K562 (cell line): ENCODE results near the gene MAPT. TPM values are rescaled to one million over a fixed set of nuclear protein-coding genes. Genes with fewer than 3 reads are reported as not detected.

Source experiments
- ATAC-seq: fragments of 200-7000 bp; cut with Tn5 transposase; 3 replicates; pipeline ENCODE4 v1.9.1; 2020; ENCODE audit warnings: moderate library complexity
- BruUV-seq: library from RNA; stranded (reverse); fragments of 400-500 nt; replicated peaks from 2 replicates; lab custom pipeline; 2021; lab: Mats Ljungman, UMichigan
- CTCF ChIA-PET: fragments of 300-600 bp; formaldehyde crosslinking; extraction: SDS; loops from one replicate; lab custom pipeline; 2021; ENCODE audit warnings: low intra/inter-chr PET ratio; lab: Yijun Ruan, JAX
- POLR2A ChIA-PET: fragments of 300-600, 350-650 bp; sonication (Branson Sonifier 250); formaldehyde crosslinking; extraction: SDS; loops from one replicate; lab custom pipeline; 2021; ENCODE audit warnings: antibody characterized with exemption, inconsistent platforms; lab: Yijun Ruan, JAX
- DNase-seq, 4 experiments: peaks; one replicate each; pipeline versions ENCODE4 v3.0.0 to v3.0.0-alpha.2; 2011 to 2018; ENCODE audit warnings: low spot score in 3 of 4, mixed read lengths in 3 of 4; ENCODE audit errors: extremely low read depth in 1 of 4
- FAIRE-seq: peaks from 2 replicates; lab custom pipeline; 2011; peaks lifted over from hg19 to GRCh38; lab: Jason Lieb, UNC
- H2AFZ ChIP-seq: 2 replicates; pipeline ENCODE4 v1.6.0; 2011; ENCODE audit warnings: low read depth, low read length, control low read depth, inconsistent platforms
- H3K27ac ChIP-seq: fragments of 200-600 bp; 3 replicates; pipeline ENCODE4 v1.8.0; 2011; ENCODE audit warnings: low read depth, mild to moderate bottlenecking, control low read depth, inconsistent platforms, low read length, moderate library complexity, mixed read lengths; ENCODE audit errors: extremely low read depth
- H3K27me3 ChIP-seq, 2 experiments: fragments of 300-600 bp in 1 of 2; 2 replicates in 1 of 2; 3 replicates in 1 of 2; pipeline versions ENCODE4 v1.6.0 to v1.8.0; 2011; ENCODE audit warnings: inconsistent platforms in 2 of 2, low read length in 2 of 2, mild to moderate bottlenecking in 1 of 2, mixed read lengths in 1 of 2, moderate library complexity in 1 of 2; ENCODE audit not compliant: control insufficient read depth in 2 of 2, insufficient read depth in 2 of 2
- H3K36me3 ChIP-seq: fragments of 300-600 bp; 3 replicates; pipeline ENCODE4 v1.8.0; 2011; ENCODE audit warnings: mild to moderate bottlenecking, low read length, inconsistent platforms; ENCODE audit not compliant: control insufficient read depth, insufficient read depth
- H3K4me1 ChIP-seq, 2 experiments: fragments of 200-600 bp in 1 of 2; replicated peaks in 1 of 2; 2 replicates in 1 of 2; 3 replicates in 1 of 2; pipeline versions ENCODE4 v1.5.1 to v1.8.0; 2011; ENCODE audit warnings: inconsistent platforms in 2 of 2, low read length in 2 of 2, mild to moderate bottlenecking in 1 of 2, mixed read lengths in 1 of 2, moderate library complexity in 1 of 2; ENCODE audit not compliant: control insufficient read depth in 2 of 2, insufficient read depth in 2 of 2
- H3K4me2 ChIP-seq: 2 replicates; pipeline ENCODE4 v1.6.1; 2011; ENCODE audit warnings: low read length, control low read depth, inconsistent platforms, mixed read lengths; ENCODE audit not compliant: insufficient read depth
- H3K4me3 ChIP-seq: fragments of 200-600 bp; sonication (generic), shearing (Covaris generic); 2 replicates; pipeline ENCODE4 v1.5.1; 2016; ENCODE audit warnings: control low read depth, inconsistent platforms
- H3K79me2 ChIP-seq: fragments of 200-600 bp; 3 replicates; pipeline ENCODE4 v1.8.0; 2011; ENCODE audit warnings: low read length, inconsistent platforms; ENCODE audit not compliant: control insufficient read depth, insufficient read depth
- H3K9ac ChIP-seq, 2 experiments: 2 replicates each; pipeline versions ENCODE4 v1.6.0 to v1.6.1; 2011; ENCODE audit warnings: low read depth in 2 of 2, low read length in 2 of 2, control low read depth in 1 of 2, inconsistent platforms in 1 of 2, mild to moderate bottlenecking in 1 of 2, mixed read lengths in 1 of 2; ENCODE audit not compliant: insufficient read depth in 1 of 2
- H3K9me1 ChIP-seq: one replicate; pipeline ENCODE4 v1.6.0; 2011; ENCODE audit warnings: inconsistent platforms, mild to moderate bottlenecking, low read length, moderate library complexity; ENCODE audit not compliant: control insufficient read depth, insufficient read depth
- H3K9me3 ChIP-seq: replicated peaks from 2 replicates; pipeline ENCODE4 v1.5.1; 2011; ENCODE audit warnings: low read depth, low read length, inconsistent platforms; ENCODE audit not compliant: control insufficient read depth, insufficient read depth
- H4K20me1 ChIP-seq: replicated peaks from 2 replicates; pipeline ENCODE4 v1.6.1; 2011; ENCODE audit warnings: low read length, inconsistent platforms, mixed read lengths; ENCODE audit not compliant: control insufficient read depth, insufficient read depth
- CBX5 ChIP-seq: IDR thresholded peaks from 2 replicates; pipeline ENCODE4 v1.6.1; 2014; ENCODE audit warnings: low read depth, borderline replicate concordance
- EP400 ChIP-seq: fragments of 450-650 bp; IDR thresholded peaks from 2 replicates; pipeline ENCODE4 v1.6.1; 2017; ENCODE audit warnings: antibody characterized with exemption, mild to moderate bottlenecking, moderate library complexity
- FIP1L1 ChIP-seq: fragments of 200-400 bp; formaldehyde crosslinking; IDR thresholded peaks from 2 replicates; pipeline ENCODE4 v1.6.1; 2018; ENCODE audit warnings: mild to moderate bottlenecking, low read depth, low read length; ENCODE audit not compliant: poor library complexity, severe bottlenecking
- GTF2F1 ChIP-seq: IDR thresholded peaks from 2 replicates; pipeline ENCODE4 v1.6.1; 2011; ENCODE audit warnings: low read depth, low read length, improper control_type of control experiment
- LARP7 ChIP-seq: fragments of 450-650 bp; IDR thresholded peaks from 2 replicates; pipeline ENCODE4 v1.6.1; 2016
- MAZ ChIP-seq, 2 experiments: fragments of 450-650 bp in 1 of 2; sonication (generic) in 1 of 2; formaldehyde crosslinking; IDR thresholded peaks in 1 of 2; conservative IDR thresholded peaks in 1 of 2; 2 replicates each; pipeline versions ENCODE4 v1.4.0 to v1.5.0; 2020; ENCODE audit warnings: mild to moderate bottlenecking in 1 of 2, missing genetic modification reagents in 1 of 2
- SIRT6 ChIP-seq: IDR thresholded peaks from one replicate; pipeline ENCODE4 v1.6.1; 2012; ENCODE audit warnings: low read depth, mild to moderate bottlenecking, control low read depth, inconsistent platforms, low read length, moderate library complexity
- SMARCA5 ChIP-seq: fragments of 450-650 bp; IDR thresholded peaks from 2 replicates; pipeline ENCODE4 v1.6.1; 2016
- SNRNP70 ChIP-seq: fragments of 200-400 bp; formaldehyde crosslinking; optimal IDR thresholded peaks from 2 replicates; pipeline ENCODE3; 2017; ENCODE audit warnings: low read depth, low read length
- TAF7 ChIP-seq: fragments of 450-650 bp; IDR thresholded peaks from 2 replicates; pipeline ENCODE4 v1.6.1; 2016; ENCODE audit warnings: missing genetic modification characterization, missing compliant biosample characterization
- ZC3H4 ChIP-seq: sonication (generic); formaldehyde crosslinking; IDR thresholded peaks from 2 replicates; pipeline ENCODE4 v1.9.0; 2021; ENCODE audit warnings: missing genetic modification reagents, borderline replicate concordance
- ZNF41 ChIP-seq: fragments of 250-450 bp; sonication (Bioruptor Pico); conservative IDR thresholded peaks from 2 replicates; pipeline ENCODE4 v1.4.0; 2020; ENCODE audit warnings: mild to moderate bottlenecking
- ZNF589 ChIP-seq: fragments of 200-800 bp; sonication (Bioruptor generic); IDR thresholded peaks from 2 replicates; pipeline ENCODE4 v1.6.1; 2016; ENCODE audit warnings: low read depth, missing genetic modification characterization, missing compliant biosample characterization
- WGBS: fragments of 100-300 bp; shearing (Covaris generic); methylation state at CpG from one replicate; pipeline ENCODE4 v1.1.6; 2016; ENCODE audit warnings: low coverage, mixed read lengths; ENCODE audit not compliant: insufficient coverage; ENCODE audit errors: missing lambda C conversion rate; 5-methylcytosine and 5-hydroxymethylcytosine counted together
- in situ Hi-C: fragments of 300-500 bp; cut with MboI; formaldehyde crosslinking; loops from 4 replicates; pipeline ENCODE4 v1.15.0; 2018; ENCODE audit warnings: inconsistent platforms, mixed read lengths
- intact Hi-C: fragments of 100-400 bp; cut with micrococcal nuclease; formaldehyde crosslinking; loops from 2 replicates; pipeline ENCODE4 v1.14.2; 2022
- polyA plus RNA-seq, 8 experiments: library from polyadenylated mRNA; depleted of rRNA in 4 of 8; stranded (reverse) in 5 of 8; unstranded in 3 of 8; fragments of >200 nt; fragmentation: Nextera tagmentation in 2 of 8; fragmentation: Illumina TruSeq in 1 of 8; extraction: Ambion mirVana in 2 of 8; extraction: Trizol in 1 of 8; gene quantifications; 2 replicates each; pipeline versions ENCODE4 v1.2.1 to v1.2.3, GENCODE V29; 2011 to 2014; ENCODE audit warnings: inconsistent platforms in 1 of 8, missing spikeins in 1 of 8
- total RNA-seq, 7 experiments: library from RNA; depleted of rRNA in 6 of 7; stranded (reverse); fragments of >200 nt in 6 of 7; fragmentation: Illumina TruSeq in 2 of 7; extraction: Trizol in 2 of 7; gene quantifications; 2 replicates each; pipeline versions ENCODE4 v1.2.1 to v1.2.3, GENCODE V29; 2011 to 2021; ENCODE audit warnings: low replicate concordance in 1 of 7
- TF ChIP-seq, protein P1 (sequence below): fragments of 450-650 bp; formaldehyde crosslinking; IDR thresholded peaks from 2 replicates; pipeline ENCODE4 v1.4.0; 2022; ENCODE audit warnings: missing genetic modification characterization
- TF ChIP-seq, protein P2 (sequence below): fragments of 250-450 bp; sonication (Bioruptor Pico); IDR thresholded peaks from 2 replicates; pipeline ENCODE4 v1.9.0; 2021; ENCODE audit warnings: mild to moderate bottlenecking
- TF ChIP-seq, protein P3 (sequence below): fragments of 250-450 bp; sonication (Bioruptor Pico); IDR thresholded peaks from 2 replicates; pipeline ENCODE4 v1.4.0; 2020; ENCODE audit warnings: mild to moderate bottlenecking, moderate library complexity
- TF ChIP-seq, protein P4 (sequence below), 2 experiments: fragments of 450-650 bp; IDR thresholded peaks; 2 replicates each; pipeline ENCODE4 v1.6.1; 2016

MAPT gene
- total and polyA plus RNA-seq, 9 of the 15 experiments (the other 6 are each of a cell fraction or from before 2014, with no cell fraction given), result 0.04 to 1.1 (median 0.36) TPM

DNA sequence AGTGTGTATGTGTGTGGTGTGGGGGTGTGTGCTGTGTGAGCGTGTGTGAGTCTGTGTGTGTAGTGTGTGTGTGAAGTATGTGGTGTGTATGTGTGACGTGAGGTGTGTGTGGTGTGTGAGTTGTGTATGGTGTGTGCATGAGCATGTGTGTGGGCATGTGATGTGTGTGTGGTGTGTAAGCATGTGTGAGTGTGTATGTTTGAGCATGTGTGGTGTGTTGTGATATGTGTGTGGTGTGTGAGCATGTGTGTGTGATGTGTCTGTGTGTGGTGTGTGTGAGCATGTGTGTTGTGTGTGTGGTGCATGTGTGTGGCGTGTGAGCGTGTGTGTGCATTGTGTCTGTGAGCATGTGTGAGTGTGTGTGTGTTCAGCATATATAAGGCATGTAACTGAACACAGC lies 20.9 kb downstream of the MAPT start:
- Histone ChIP-seq H2AFZ (no peak overlapping the region), H3K36me3 (no peaks in the 10 kb centered on the region), H3K9me3 (peaks cover 6% of the 10 kb centered on the region), H3K4me1 (peaks cover 0 to 4% of the 10 kb centered on the region in 2 experiments; a peak in 2 of 5 replicates), H4K20me1 (peaks cover 9% of the 10 kb centered on the region; the same call in 1 of the 2 replicates), H3K9me1 (peaks cover 5% of the 10 kb centered on the region), H3K27me3 (peaks cover 28 to 56% of the 10 kb centered on the region in 2 experiments), H3K79me2 (no peaks in the 10 kb centered on the region), H3K27ac (no peak overlapping the region), H3K4me2 (no peak overlapping the region), H3K9ac (no peak overlapping the region), H3K4me3 (no peak overlapping the region)
- DNase-seq (no peak), ATAC-seq (no peak), FAIRE-seq (peak; percentile 66)
- in situ Hi-C loops, result no loop called here
- intact Hi-C loops, result no loop called here
- ChIA-PET POLR2A (no interaction called here), CTCF (no interaction called here)
- WGBS, result 13% methylated on average over 4 of the region's 4 CpGs
- TF ChIP-seq GTF2F1 (no peak), MAZ (CRISPR knock-in tag; conservative IDR thresholded peaks at IDR 0.05 in 1 of 2, IDR thresholded peaks at IDR 0.05 in 1 of 2) (no peak), SMARCA5 (peak; percentile 58; the same call in 1 of the 2 replicates), SIRT6 (no peak), SNRNP70 (no peak), TAF7 (tag) (no peak), ZC3H4 (CRISPR knock-in tag) (no peak), ZNF589 (CRISPR knock-in tag) (no peak), FIP1L1 (no peak), CBX5 (no peak), EP400 (no peak), LARP7 (0 out of 2 replicates have a peak, but pooled peaks have one; percentile 30), ZNF41 (CRISPR knock-in tag) (no peak)
- TF ChIP-seq, protein P1, sequence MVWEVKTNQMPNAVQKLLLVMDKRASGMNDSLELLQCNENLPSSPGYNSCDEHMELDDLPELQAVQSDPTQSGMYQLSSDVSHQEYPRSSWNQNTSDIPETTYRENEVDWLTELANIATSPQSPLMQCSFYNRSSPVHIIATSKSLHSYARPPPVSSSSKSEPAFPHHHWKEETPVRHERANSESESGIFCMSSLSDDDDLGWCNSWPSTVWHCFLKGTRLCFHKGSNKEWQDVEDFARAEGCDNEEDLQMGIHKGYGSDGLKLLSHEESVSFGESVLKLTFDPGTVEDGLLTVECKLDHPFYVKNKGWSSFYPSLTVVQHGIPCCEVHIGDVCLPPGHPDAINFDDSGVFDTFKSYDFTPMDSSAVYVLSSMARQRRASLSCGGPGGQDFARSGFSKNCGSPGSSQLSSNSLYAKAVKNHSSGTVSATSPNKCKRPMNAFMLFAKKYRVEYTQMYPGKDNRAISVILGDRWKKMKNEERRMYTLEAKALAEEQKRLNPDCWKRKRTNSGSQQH (CRISPR knock-in tag), result peak; percentile 72; the same call in 1 of the 2 replicates
- TF ChIP-seq, protein P2, sequence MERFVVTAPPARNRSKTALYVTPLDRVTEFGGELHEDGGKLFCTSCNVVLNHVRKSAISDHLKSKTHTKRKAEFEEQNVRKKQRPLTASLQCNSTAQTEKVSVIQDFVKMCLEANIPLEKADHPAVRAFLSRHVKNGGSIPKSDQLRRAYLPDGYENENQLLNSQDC (CRISPR knock-in tag), result no peak
- TF ChIP-seq, protein P3, sequence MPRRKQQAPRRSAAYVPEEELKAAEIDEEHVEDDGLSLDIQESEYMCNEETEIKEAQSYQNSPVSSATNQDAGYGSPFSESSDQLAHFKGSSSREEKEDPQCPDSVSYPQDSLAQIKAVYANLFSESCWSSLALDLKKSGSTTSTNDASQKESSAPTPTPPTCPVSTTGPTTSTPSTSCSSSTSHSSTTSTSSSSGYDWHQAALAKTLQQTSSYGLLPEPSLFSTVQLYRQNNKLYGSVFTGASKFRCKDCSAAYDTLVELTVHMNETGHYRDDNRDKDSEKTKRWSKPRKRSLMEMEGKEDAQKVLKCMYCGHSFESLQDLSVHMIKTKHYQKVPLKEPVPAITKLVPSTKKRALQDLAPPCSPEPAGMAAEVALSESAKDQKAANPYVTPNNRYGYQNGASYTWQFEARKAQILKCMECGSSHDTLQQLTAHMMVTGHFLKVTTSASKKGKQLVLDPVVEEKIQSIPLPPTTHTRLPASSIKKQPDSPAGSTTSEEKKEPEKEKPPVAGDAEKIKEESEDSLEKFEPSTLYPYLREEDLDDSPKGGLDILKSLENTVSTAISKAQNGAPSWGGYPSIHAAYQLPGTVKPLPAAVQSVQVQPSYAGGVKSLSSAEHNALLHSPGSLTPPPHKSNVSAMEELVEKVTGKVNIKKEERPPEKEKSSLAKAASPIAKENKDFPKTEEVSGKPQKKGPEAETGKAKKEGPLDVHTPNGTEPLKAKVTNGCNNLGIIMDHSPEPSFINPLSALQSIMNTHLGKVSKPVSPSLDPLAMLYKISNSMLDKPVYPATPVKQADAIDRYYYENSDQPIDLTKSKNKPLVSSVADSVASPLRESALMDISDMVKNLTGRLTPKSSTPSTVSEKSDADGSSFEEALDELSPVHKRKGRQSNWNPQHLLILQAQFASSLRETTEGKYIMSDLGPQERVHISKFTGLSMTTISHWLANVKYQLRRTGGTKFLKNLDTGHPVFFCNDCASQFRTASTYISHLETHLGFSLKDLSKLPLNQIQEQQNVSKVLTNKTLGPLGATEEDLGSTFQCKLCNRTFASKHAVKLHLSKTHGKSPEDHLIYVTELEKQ (CRISPR knock-in tag), result no peak
- TF ChIP-seq, protein P4, sequence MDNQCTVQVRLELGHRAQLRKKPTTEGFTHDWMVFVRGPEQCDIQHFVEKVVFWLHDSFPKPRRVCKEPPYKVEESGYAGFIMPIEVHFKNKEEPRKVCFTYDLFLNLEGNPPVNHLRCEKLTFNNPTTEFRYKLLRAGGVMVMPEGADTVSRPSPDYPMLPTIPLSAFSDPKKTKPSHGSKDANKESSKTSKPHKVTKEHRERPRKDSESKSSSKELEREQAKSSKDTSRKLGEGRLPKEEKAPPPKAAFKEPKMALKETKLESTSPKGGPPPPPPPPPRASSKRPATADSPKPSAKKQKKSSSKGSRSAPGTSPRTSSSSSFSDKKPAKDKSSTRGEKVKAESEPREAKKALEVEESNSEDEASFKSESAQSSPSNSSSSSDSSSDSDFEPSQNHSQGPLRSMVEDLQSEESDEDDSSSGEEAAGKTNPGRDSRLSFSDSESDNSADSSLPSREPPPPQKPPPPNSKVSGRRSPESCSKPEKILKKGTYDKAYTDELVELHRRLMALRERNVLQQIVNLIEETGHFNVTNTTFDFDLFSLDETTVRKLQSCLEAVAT (IDR thresholded peaks at IDR 0.05), result peak in 1 of 2 experiments; percentile 54; a peak in 1 of 4 replicates
- BruUV-seq, result no TSS peak
